HepG2 (cell line): ENCODE results near the gene TADA2A. TPM values are rescaled to one million over a fixed set of nuclear protein-coding genes. Genes with fewer than 3 reads are reported as not detected.
A peak's percentile ranks its signal among the peaks of the same experiment; 100 is the strongest.

Experiments used
- ETV6 ChIP-seq: sonication (generic); formaldehyde crosslinking; conservative IDR thresholded peaks from 2 replicates; pipeline ENCODE4 v1.4.0; 2020; ENCODE audit warnings: missing genetic modification reagents
- FOXO1 ChIP-seq: sonication (generic); formaldehyde crosslinking; IDR thresholded peaks from 2 replicates; pipeline ENCODE4 v1.4.0; 2020; ENCODE audit warnings: missing genetic modification reagents
- PHB2 ChIP-seq: fragments of 450-650 bp; IDR thresholded peaks from 2 replicates; pipeline ENCODE4 v1.6.1; 2018; ENCODE audit not compliant: partially characterized antibody
- RBM39 ChIP-seq: fragments of 200-400 bp; formaldehyde crosslinking; IDR thresholded peaks from one replicate; pipeline ENCODE4 v1.6.1; 2018; ENCODE audit warnings: antibody characterized with exemption, mild to moderate bottlenecking, low read depth, low read length; ENCODE audit not compliant: poor library complexity, severe bottlenecking
- RFXAP ChIP-seq: sonication (generic); formaldehyde crosslinking; IDR thresholded peaks from 2 replicates; pipeline ENCODE4 v1.4.0; 2020; ENCODE audit warnings: missing genetic modification reagents, borderline replicate concordance
- SUZ12 ChIP-seq: fragments of 150-350 bp; IDR thresholded peaks from 2 replicates; pipeline ENCODE4 v1.6.1; 2014; ENCODE audit warnings: low read depth, low read length
- ZBTB4 ChIP-seq: sonication (generic); formaldehyde crosslinking; IDR thresholded peaks from 2 replicates; pipeline ENCODE4 v1.4.0; 2020; ENCODE audit warnings: missing genetic modification reagents, mild to moderate bottlenecking, borderline replicate concordance
- ZFP82 ChIP-seq: sonication (generic); formaldehyde crosslinking; IDR thresholded peaks from 2 replicates; pipeline ENCODE4 v1.5.1; 2020; ENCODE audit warnings: mild to moderate bottlenecking, missing genetic modification reagents, borderline replicate concordance
- ZNF317 ChIP-seq: sonication (generic); formaldehyde crosslinking; IDR thresholded peaks from 2 replicates; pipeline ENCODE4 v1.5.0; 2020; ENCODE audit warnings: mild to moderate bottlenecking, missing genetic modification reagents
- ZNF430 ChIP-seq: sonication (generic); formaldehyde crosslinking; IDR thresholded peaks from 2 replicates; pipeline ENCODE4 v1.9.0; 2021; ENCODE audit warnings: mild to moderate bottlenecking, missing genetic modification reagents
- ZNF703 ChIP-seq: sonication (generic); formaldehyde crosslinking; IDR thresholded peaks from 2 replicates; pipeline ENCODE4 v1.5.1; 2020; ENCODE audit warnings: missing genetic modification reagents, mild to moderate bottlenecking, moderate library complexity, borderline replicate concordance
- ZNF782 ChIP-seq: sonication (generic); formaldehyde crosslinking; IDR thresholded peaks from 2 replicates; pipeline ENCODE4 v1.4.0; 2020; ENCODE audit warnings: missing genetic modification reagents, mild to moderate bottlenecking, borderline replicate concordance
- ZSCAN12 ChIP-seq: sonication (generic); formaldehyde crosslinking; IDR thresholded peaks from 2 replicates; pipeline ENCODE4 v1.9.0; 2021; ENCODE audit warnings: mild to moderate bottlenecking, missing genetic modification reagents
- polyA plus RNA-seq, 8 experiments: library from polyadenylated mRNA; depleted of rRNA in 3 of 8; stranded (reverse) in 7 of 8; unstranded in 1 of 8; fragments of >200 nt; fragmentation: Illumina TruSeq in 4 of 8; extraction: Trizol in 4 of 8; gene quantifications; 2 replicates each; pipeline versions ENCODE4 v1.2.1 to v1.2.3, GENCODE V29; 2011 to 2016; ENCODE audit warnings: low read depth in 4 of 8, missing spikeins in 1 of 8, mixed read lengths in 1 of 8; ENCODE audit not compliant: insufficient read depth in 1 of 8
- total RNA-seq, 5 experiments: library from RNA; depleted of rRNA; stranded (reverse); fragments of >200 nt; fragmentation: Illumina TruSeq; extraction: Trizol; gene quantifications; 2 replicates each; pipeline ENCODE4 v1.2.3, GENCODE V29; 2016; ENCODE audit warnings: low read depth in 1 of 5
- TF ChIP-seq, protein P1 (sequence below): sonication (generic); formaldehyde crosslinking; IDR thresholded peaks from 2 replicates; pipeline ENCODE4 v1.5.1; 2020; ENCODE audit warnings: missing genetic modification reagents, mild to moderate bottlenecking, borderline replicate concordance
- TF ChIP-seq, protein P2 (sequence below): sonication (generic); formaldehyde crosslinking; IDR thresholded peaks from 2 replicates; pipeline ENCODE4 v1.8.0; 2022; ENCODE audit warnings: mild to moderate bottlenecking, missing genetic modification reagents; ENCODE audit not compliant: insufficient replicate concordance
- TF ChIP-seq, protein P3 (sequence below), 2 experiments: sonication (generic) in 1 of 2; formaldehyde crosslinking in 1 of 2; IDR thresholded peaks; 2 replicates each; pipeline versions ENCODE4 v1.4.0 to v1.6.1; 2018 to 2020; ENCODE audit warnings: missing genetic modification reagents in 2 of 2, borderline replicate concordance in 1 of 2, low read depth in 1 of 2, mild to moderate bottlenecking in 1 of 2, missing biosample characterization in 1 of 2
- TF ChIP-seq, protein P4 (sequence below): sonication (generic); formaldehyde crosslinking; IDR thresholded peaks from 2 replicates; pipeline ENCODE4 v1.8.0; 2022; ENCODE audit warnings: mild to moderate bottlenecking, missing genetic modification reagents

The TADA2A gene
- total and polyA plus RNA-seq, 2 of the 13 experiments (the other 11 are each of a cell fraction or from before 2014, with no cell fraction given): 8.0 to 14.0 TPM

DNA sequence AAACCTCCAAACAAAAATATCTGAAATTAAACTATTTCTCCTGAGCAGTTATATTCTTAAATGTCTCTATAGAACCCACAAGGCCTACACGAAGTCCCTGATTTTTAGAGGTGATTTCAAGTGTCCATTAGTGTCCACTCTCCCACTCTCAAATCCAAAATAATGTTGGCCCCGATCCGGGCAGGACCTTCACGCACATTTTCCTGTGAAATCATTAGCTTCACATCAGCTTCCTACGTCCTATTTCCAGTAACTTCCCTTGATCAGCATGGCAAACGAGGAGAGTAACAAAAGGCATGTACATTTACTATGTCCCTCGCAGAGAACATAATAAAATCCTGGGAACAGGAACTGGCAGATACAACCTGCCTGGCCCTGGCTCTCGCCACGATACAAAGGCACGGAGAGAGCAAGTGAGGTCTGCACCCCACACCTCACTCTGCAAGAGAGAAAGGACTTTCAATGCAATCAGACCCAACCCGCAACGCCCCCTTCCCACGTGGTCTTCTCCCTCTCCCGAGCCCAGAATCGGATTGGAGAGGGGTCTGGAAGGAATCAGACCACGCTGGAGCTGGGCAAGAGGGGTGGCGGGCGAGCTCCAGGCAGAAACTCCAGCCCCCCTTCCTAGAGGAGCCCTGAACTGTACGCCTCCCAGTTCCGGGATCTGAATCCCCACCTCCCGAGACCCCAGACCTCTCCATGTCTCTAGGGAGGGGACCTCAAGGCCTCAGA, 48.4 kb upstream of the TADA2A start (continued):
- TF ChIP-seq ZBTB4 (CRISPR knock-in tag): no peak
- no peak for TF ChIP-seq RFXAP (CRISPR knock-in tag)
- TF ChIP-seq, protein P1, sequence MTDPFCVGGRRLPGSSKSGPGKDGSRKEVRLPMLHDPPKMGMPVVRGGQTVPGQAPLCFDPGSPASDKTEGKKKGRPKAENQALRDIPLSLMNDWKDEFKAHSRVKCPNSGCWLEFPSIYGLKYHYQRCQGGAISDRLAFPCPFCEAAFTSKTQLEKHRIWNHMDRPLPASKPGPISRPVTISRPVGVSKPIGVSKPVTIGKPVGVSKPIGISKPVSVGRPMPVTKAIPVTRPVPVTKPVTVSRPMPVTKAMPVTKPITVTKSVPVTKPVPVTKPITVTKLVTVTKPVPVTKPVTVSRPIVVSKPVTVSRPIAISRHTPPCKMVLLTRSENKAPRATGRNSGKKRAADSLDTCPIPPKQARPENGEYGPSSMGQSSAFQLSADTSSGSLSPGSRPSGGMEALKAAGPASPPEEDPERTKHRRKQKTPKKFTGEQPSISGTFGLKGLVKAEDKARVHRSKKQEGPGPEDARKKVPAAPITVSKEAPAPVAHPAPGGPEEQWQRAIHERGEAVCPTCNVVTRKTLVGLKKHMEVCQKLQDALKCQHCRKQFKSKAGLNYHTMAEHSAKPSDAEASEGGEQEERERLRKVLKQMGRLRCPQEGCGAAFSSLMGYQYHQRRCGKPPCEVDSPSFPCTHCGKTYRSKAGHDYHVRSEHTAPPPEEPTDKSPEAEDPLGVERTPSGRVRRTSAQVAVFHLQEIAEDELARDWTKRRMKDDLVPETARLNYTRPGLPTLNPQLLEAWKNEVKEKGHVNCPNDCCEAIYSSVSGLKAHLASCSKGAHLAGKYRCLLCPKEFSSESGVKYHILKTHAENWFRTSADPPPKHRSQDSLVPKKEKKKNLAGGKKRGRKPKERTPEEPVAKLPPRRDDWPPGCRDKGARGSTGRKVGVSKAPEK (CRISPR knock-in tag): no peak
- no peak for TF ChIP-seq ZFP82 (CRISPR knock-in tag)
- TF ChIP-seq SUZ12: no peak
- TF ChIP-seq ZNF430: 0 out of 2 replicates have a peak, but pooled peaks have one; percentile 40
- TF ChIP-seq ZSCAN12 (CRISPR knock-in tag): no peak
- TF ChIP-seq ETV6 (CRISPR knock-in tag): no peak
- TF ChIP-seq ZNF317 (CRISPR knock-in tag): no peak
- TF ChIP-seq, protein P2, sequence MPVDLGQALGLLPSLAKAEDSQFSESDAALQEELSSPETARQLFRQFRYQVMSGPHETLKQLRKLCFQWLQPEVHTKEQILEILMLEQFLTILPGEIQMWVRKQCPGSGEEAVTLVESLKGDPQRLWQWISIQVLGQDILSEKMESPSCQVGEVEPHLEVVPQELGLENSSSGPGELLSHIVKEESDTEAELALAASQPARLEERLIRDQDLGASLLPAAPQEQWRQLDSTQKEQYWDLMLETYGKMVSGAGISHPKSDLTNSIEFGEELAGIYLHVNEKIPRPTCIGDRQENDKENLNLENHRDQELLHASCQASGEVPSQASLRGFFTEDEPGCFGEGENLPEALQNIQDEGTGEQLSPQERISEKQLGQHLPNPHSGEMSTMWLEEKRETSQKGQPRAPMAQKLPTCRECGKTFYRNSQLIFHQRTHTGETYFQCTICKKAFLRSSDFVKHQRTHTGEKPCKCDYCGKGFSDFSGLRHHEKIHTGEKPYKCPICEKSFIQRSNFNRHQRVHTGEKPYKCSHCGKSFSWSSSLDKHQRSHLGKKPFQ (CRISPR knock-in tag): peak; percentile 71
- TF ChIP-seq, protein P3, sequence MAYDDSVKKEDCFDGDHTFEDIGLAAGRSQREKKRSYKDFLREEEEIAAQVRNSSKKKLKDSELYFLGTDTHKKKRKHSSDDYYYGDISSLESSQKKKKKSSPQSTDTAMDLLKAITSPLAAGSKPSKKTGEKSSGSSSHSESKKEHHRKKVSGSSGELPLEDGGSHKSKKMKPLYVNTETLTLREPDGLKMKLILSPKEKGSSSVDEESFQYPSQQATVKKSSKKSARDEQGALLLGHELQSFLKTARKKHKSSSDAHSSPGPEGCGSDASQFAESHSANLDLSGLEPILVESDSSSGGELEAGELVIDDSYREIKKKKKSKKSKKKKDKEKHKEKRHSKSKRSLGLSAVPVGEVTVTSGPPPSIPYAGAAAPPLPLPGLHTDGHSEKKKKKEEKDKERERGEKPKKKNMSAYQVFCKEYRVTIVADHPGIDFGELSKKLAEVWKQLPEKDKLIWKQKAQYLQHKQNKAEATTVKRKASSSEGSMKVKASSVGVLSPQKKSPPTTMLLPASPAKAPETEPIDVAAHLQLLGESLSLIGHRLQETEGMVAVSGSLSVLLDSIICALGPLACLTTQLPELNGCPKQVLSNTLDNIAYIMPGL (CRISPR knock-in tag; IDR thresholded peaks at IDR 0.05; ENCODE audit: borderline replicate concordance in 1 of 2, low read depth in 1 of 2): peak in 1 of 2 experiments; percentile 60; a peak in 2 of 4 replicates
- no peak for TF ChIP-seq FOXO1 (CRISPR knock-in tag)
- TF ChIP-seq ZNF703 (CRISPR knock-in tag): no peak; the same call in 1 of the 2 replicates
- TF ChIP-seq, protein P4, sequence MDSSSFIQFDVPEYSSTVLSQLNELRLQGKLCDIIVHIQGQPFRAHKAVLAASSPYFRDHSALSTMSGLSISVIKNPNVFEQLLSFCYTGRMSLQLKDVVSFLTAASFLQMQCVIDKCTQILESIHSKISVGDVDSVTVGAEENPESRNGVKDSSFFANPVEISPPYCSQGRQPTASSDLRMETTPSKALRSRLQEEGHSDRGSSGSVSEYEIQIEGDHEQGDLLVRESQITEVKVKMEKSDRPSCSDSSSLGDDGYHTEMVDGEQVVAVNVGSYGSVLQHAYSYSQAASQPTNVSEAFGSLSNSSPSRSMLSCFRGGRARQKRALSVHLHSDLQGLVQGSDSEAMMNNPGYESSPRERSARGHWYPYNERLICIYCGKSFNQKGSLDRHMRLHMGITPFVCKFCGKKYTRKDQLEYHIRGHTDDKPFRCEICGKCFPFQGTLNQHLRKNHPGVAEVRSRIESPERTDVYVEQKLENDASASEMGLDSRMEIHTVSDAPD (CRISPR knock-in tag): no peak
- TF ChIP-seq RBM39: peak; percentile 15
- no peak for TF ChIP-seq PHB2
- TF ChIP-seq ZNF782 (CRISPR knock-in tag): no peak
